GM12878 (cell line): Measurements from ENCODE around the gene CTBP1. TPM values are rescaled to one million over a fixed set of nuclear protein-coding genes. Genes with fewer than 3 reads are reported as not detected.
A peak's percentile ranks its signal among the peaks of the same experiment; 100 is the strongest.

ENCODE experiments used
- ATAC-seq: fragments of 200-7000 bp; cut with Tn5 transposase; 3 replicates; pipeline ENCODE4 v1.9.1; 2020; ENCODE audit warnings: mild to moderate bottlenecking, moderate library complexity
- BruUV-seq: library from RNA; stranded (reverse); fragments of 400-500 nt; replicated peaks from 2 replicates; lab custom pipeline; 2021; lab: Mats Ljungman, UMichigan
- CTCF ChIA-PET: fragments of 300-600 bp; sonication (Branson Sonifier 250); formaldehyde crosslinking; extraction: SDS; loops from one replicate; lab custom pipeline; 2021; ENCODE audit warnings: inconsistent platforms; lab: Yijun Ruan, JAX
- POLR2A ChIA-PET: fragments of 350-600 bp; formaldehyde crosslinking; extraction: SDS; loops from one replicate; lab custom pipeline; 2021; ENCODE audit warnings: inconsistent platforms; lab: Charles Lee
- RAD21 ChIA-PET: fragments of 300-600 bp; sonication (Branson Sonifier 250); formaldehyde crosslinking; loops from one replicate; lab custom pipeline; 2023; ENCODE audit warnings: antibody characterized with exemption; ENCODE audit not compliant: unreplicated experiment; lab: Charles Lee
- SMC1A ChIA-PET: fragments of 300-600 bp; sonication (Branson Sonifier 250); formaldehyde crosslinking; loops from one replicate; lab custom pipeline; 2023; ENCODE audit not compliant: unreplicated experiment, uncharacterized antibody; lab: Charles Lee
- DNase-seq: peaks from one replicate; pipeline ENCODE4 v3.0.0-alpha.2; 2011; ENCODE audit warnings: low read depth, low spot score
- FAIRE-seq: peaks from 3 replicates; lab custom pipeline; 2011; peaks lifted over from hg19 to GRCh38; lab: Jason Lieb, UNC
- H2AFZ ChIP-seq: 2 replicates; pipeline ENCODE4 v1.6.0; 2011; ENCODE audit warnings: low read depth, low read length, control low read depth; ENCODE audit not compliant: control insufficient read depth
- H3K27ac ChIP-seq: 2 replicates; pipeline ENCODE4 v1.5.1; 2011; ENCODE audit warnings: control low read depth; ENCODE audit not compliant: control insufficient read depth, insufficient read depth
- H3K27me3 ChIP-seq, 2 experiments: replicated peaks in 1 of 2; 2 replicates each; pipeline versions ENCODE4 v1.6.0 to v1.6.1; 2011; ENCODE audit warnings: low read length in 1 of 2; ENCODE audit not compliant: control insufficient read depth in 2 of 2, insufficient read depth in 2 of 2
- H3K36me3 ChIP-seq, 2 experiments: 2 replicates each; pipeline ENCODE4 v1.5.1; 2011; ENCODE audit warnings: low read length in 1 of 2; ENCODE audit not compliant: control insufficient read depth in 2 of 2, insufficient read depth in 2 of 2
- H3K4me1 ChIP-seq: 2 replicates; pipeline ENCODE4 v1.6.1; 2011; ENCODE audit warnings: mild to moderate bottlenecking, low read length, moderate library complexity, mixed read lengths; ENCODE audit not compliant: control insufficient read depth, insufficient read depth
- H3K4me2 ChIP-seq: 2 replicates; pipeline ENCODE4 v1.6.0; 2011; ENCODE audit warnings: control low read depth; ENCODE audit not compliant: control insufficient read depth, insufficient read depth
- H3K4me3 ChIP-seq: fragments of 200-600 bp; sonication (generic); 2 replicates; pipeline ENCODE4 v1.5.1; 2016
- H3K79me2 ChIP-seq: 2 replicates; pipeline ENCODE4 v1.6.0; 2011; ENCODE audit warnings: low read length; ENCODE audit not compliant: control insufficient read depth, insufficient read depth
- H3K9ac ChIP-seq: 2 replicates; pipeline ENCODE4 v1.8.0; 2011; ENCODE audit warnings: low read length, control low read depth, mixed read lengths; ENCODE audit not compliant: control insufficient read depth, insufficient read depth
- H3K9me3 ChIP-seq: replicated peaks from 3 replicates; pipeline ENCODE4 v1.5.1; 2011; ENCODE audit warnings: mild to moderate bottlenecking, low read length; ENCODE audit not compliant: control insufficient read depth, insufficient read depth
- H4K20me1 ChIP-seq: 2 replicates; pipeline ENCODE4 v1.6.0; 2011; ENCODE audit not compliant: control insufficient read depth, insufficient read depth
- CTCF ChIP-seq, 3 experiments: IDR thresholded peaks in 2 of 3; conservative IDR thresholded peaks in 1 of 3; 2 replicates each; pipeline ENCODE4 v1.5.1; 2011; ENCODE audit warnings: low read depth in 3 of 3, low read length in 3 of 3, mild to moderate bottlenecking in 3 of 3, control low read depth in 2 of 3, moderate library complexity in 2 of 3, inconsistent platforms in 1 of 3, mixed read lengths in 1 of 3; ENCODE audit not compliant: control insufficient read depth in 2 of 3, insufficient read depth in 1 of 3; ENCODE audit errors: extremely low read depth in 1 of 3
- DPF2 ChIP-seq: fragments of 450-650 bp; IDR thresholded peaks from 2 replicates; pipeline ENCODE4 v1.6.1; 2017; ENCODE audit warnings: mild to moderate bottlenecking
- FOS ChIP-seq: IDR thresholded peaks from 3 replicates; pipeline ENCODE4 v1.6.1; 2011; ENCODE audit warnings: borderline replicate concordance; ENCODE audit not compliant: insufficient read length; ENCODE audit errors: extremely low read depth
- FOXK2 ChIP-seq: fragments of 450-650 bp; IDR thresholded peaks from 2 replicates; pipeline ENCODE4 v1.6.1; 2017; ENCODE audit warnings: mild to moderate bottlenecking, moderate library complexity
- JUND ChIP-seq: IDR thresholded peaks from 2 replicates; pipeline ENCODE4 v1.6.1; 2012; ENCODE audit warnings: low read depth, mild to moderate bottlenecking, low read length, improper control_type of control experiment, moderate library complexity
- KLF5 ChIP-seq: fragments of 450-650 bp; IDR thresholded peaks from 2 replicates; pipeline ENCODE4 v1.6.1; 2014; ENCODE audit warnings: mild to moderate bottlenecking; ENCODE audit not compliant: partially characterized antibody
- LARP7 ChIP-seq: fragments of 450-650 bp; IDR thresholded peaks from 2 replicates; pipeline ENCODE4 v1.6.1; 2017; ENCODE audit warnings: mild to moderate bottlenecking
- MTA2 ChIP-seq: fragments of 450-650 bp; IDR thresholded peaks from 2 replicates; pipeline ENCODE4 v1.6.1; 2016; ENCODE audit warnings: low read depth, mild to moderate bottlenecking, moderate library complexity
- NBN ChIP-seq: fragments of 450-650 bp; IDR thresholded peaks from 2 replicates; pipeline ENCODE4 v1.6.1; 2016
- NFYA ChIP-seq: IDR thresholded peaks from 2 replicates; pipeline ENCODE4 v1.6.1; 2011; ENCODE audit warnings: low read depth, mild to moderate bottlenecking, low read length, improper control_type of control experiment, borderline replicate concordance
- NR2F1 ChIP-seq: fragments of 450-650 bp; conservative IDR thresholded peaks from 2 replicates; pipeline ENCODE4 v1.6.1; 2017; ENCODE audit warnings: mild to moderate bottlenecking
- POLR2A ChIP-seq: IDR thresholded peaks from 2 replicates; pipeline ENCODE4 v1.6.1; 2011; ENCODE audit warnings: low read depth, mild to moderate bottlenecking, low read length
- WGBS: methylation state at CpG from one replicate; pipeline ENCODE4 v1.1.6; 2016; ENCODE audit warnings: low lambda C conversion rate; ENCODE audit not compliant: insufficient replicate concordance, insufficient coverage; ENCODE audit errors: missing lambda C conversion rate; 5-methylcytosine and 5-hydroxymethylcytosine counted together
- in situ Hi-C: fragments of 300-500 bp; cut with MboI; formaldehyde crosslinking; loops from 9 replicates; pipeline ENCODE4 v1.14.3; 2018; ENCODE audit warnings: mixed read lengths
- intact Hi-C: fragments of 100-400 bp; cut with micrococcal nuclease; formaldehyde crosslinking; loops from one replicate; pipeline ENCODE4 v1.14.2; 2022; ENCODE audit not compliant: unreplicated experiment
- polyA plus RNA-seq, 11 experiments: library from polyadenylated mRNA; depleted of rRNA in 4 of 11; unstranded in 6 of 11; stranded (reverse) in 5 of 11; fragments of >200 nt; fragmentation: Nextera tagmentation in 4 of 11; fragmentation: Illumina TruSeq in 1 of 11; extraction: Ambion mirVana in 4 of 11; extraction: Trizol in 1 of 11; gene quantifications; 1 replicate in 1 of 11; 2 replicates in 10 of 11; pipeline versions ENCODE4 v1.2.1 to v1.2.3, GENCODE V29; 2011 to 2016; ENCODE audit warnings: inconsistent platforms in 2 of 11, missing spikeins in 2 of 11, low read depth in 1 of 11
- total RNA-seq, 4 experiments: library from RNA; depleted of rRNA in 3 of 4; stranded (reverse); fragments of >200 nt in 3 of 4; fragmentation: Illumina TruSeq in 1 of 4; extraction: Trizol in 1 of 4; gene quantifications; 2 replicates each; pipeline versions ENCODE4 v1.2.1 to v1.2.3, GENCODE V29; 2013 to 2021
- TF ChIP-seq, protein P1 (sequence below): IDR thresholded peaks from 2 replicates; pipeline ENCODE4 v1.6.1; 2012; ENCODE audit warnings: low read length, inconsistent platforms
- TF ChIP-seq, protein P2 (sequence below): fragments of 450-650 bp; IDR thresholded peaks from 2 replicates; pipeline ENCODE4 v1.6.1; 2017; ENCODE audit warnings: mild to moderate bottlenecking
- TF ChIP-seq, protein P3 (sequence below): fragments of 450-650 bp; IDR thresholded peaks from 2 replicates; pipeline ENCODE4 v1.6.1; 2017; ENCODE audit warnings: mild to moderate bottlenecking, low read depth, inconsistent platforms; ENCODE audit not compliant: poor library complexity, severe bottlenecking

CTBP1 gene
- total and polyA plus RNA-seq, 10 of the 15 experiments (the other 5 are each of a cell fraction or from before 2014, with no cell fraction given): 7.4 to 182 (median 63.1) TPM

GRCh38 chr4:1201851-1202525 lies 46.9 kb downstream of the CTBP1 start:
- Histone ChIP-seq H4K20me1 (no peaks in the 10 kb centered on the region), H3K4me3 (no peak overlapping the region), H2AFZ (no peak overlapping the region; the same call in 1 of the 2 replicates), H3K36me3 (no peaks in the 10 kb centered on the region), H3K27me3 (no peaks in the 10 kb centered on the region), H3K9ac (0 out of 2 replicates have a peak overlapping the region, but pooled peaks have one; percentile 0), H3K9me3 (peaks cover 2% of the 10 kb centered on the region; the same call in 1 of the 3 replicates), H3K4me1 (peaks cover 38% of the 10 kb centered on the region), H3K27ac (peak overlapping the region; percentile 77), H3K4me2 (peak overlapping the region; percentile 64), H3K79me2 (peaks cover 19% of the 10 kb centered on the region)
- POLR2A ChIA-PET: interaction anchor here (0.7 to 4.4 kb wide), 5 partner anchors 15 to 467 kb away, joined by 3 to 26 read pairs (median 4); partner anchors contain the start of gene CTBP1
- WGBS: 31% methylated on average over 26 of the region's 26 CpGs
- BruUV-seq: TSS peak; percentile 67
- RAD21 ChIA-PET: interaction anchor here (0.8 to 3.4 kb wide), 5 partner anchors 13 to 46 kb away, joined by 3 to 17 read pairs (median 14); partner anchors contain the start of gene CTBP1
- FAIRE-seq (peak; percentile 82), ATAC-seq (peak; percentile 57), DNase-seq (peak; percentile 65)
- SMC1A ChIA-PET: interaction anchor here (0.6 to 4.9 kb wide), 7 partner anchors 14 to 66 kb away, joined by 3 to 33 read pairs (median 9); no protein-coding TSS in a partner anchor
- in situ Hi-C loops (no loop called here), intact Hi-C loops (loop anchor here (1.0 to 5.0 kb wide), 5 partner anchors 15 to 65 kb away; partner anchors contain the start of gene CTBP1)
- CTCF ChIA-PET: interaction anchor here (0.6 to 2.8 kb wide), 6 partner anchors 16 to 66 kb away, joined by 3 to 10 read pairs (median 4); no protein-coding TSS in a partner anchor
- no peak for TF ChIP-seq JUND
- no peak for TF ChIP-seq LARP7
- 0 out of 2 replicates have a peak, but pooled peaks have one; percentile 14 for TF ChIP-seq MTA2
- TF ChIP-seq NBN: 0 out of 2 replicates have a peak, but pooled peaks have one; percentile 38
- 0 out of 2 replicates have a peak, but pooled peaks have one; percentile 11 for TF ChIP-seq DPF2
- no peak for TF ChIP-seq CTCF (IDR thresholded peaks at IDR 0.05 in 2 of 3, conservative IDR thresholded peaks at IDR 0.05 in 1 of 3; ENCODE audit: control insufficient read depth in 2 of 3, extremely low read depth in 1 of 3, insufficient read depth in 1 of 3, low read depth in 3 of 3, low read length in 3 of 3)
- TF ChIP-seq, protein P1, sequence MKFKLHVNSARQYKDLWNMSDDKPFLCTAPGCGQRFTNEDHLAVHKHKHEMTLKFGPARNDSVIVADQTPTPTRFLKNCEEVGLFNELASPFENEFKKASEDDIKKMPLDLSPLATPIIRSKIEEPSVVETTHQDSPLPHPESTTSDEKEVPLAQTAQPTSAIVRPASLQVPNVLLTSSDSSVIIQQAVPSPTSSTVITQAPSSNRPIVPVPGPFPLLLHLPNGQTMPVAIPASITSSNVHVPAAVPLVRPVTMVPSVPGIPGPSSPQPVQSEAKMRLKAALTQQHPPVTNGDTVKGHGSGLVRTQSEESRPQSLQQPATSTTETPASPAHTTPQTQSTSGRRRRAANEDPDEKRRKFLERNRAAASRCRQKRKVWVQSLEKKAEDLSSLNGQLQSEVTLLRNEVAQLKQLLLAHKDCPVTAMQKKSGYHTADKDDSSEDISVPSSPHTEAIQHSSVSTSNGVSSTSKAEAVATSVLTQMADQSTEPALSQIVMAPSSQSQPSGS: no peak
- no peak for TF ChIP-seq FOS
- no peak for TF ChIP-seq FOXK2
- TF ChIP-seq KLF5: peak; percentile 3
- no peak for TF ChIP-seq NR2F1
- TF ChIP-seq, protein P2, sequence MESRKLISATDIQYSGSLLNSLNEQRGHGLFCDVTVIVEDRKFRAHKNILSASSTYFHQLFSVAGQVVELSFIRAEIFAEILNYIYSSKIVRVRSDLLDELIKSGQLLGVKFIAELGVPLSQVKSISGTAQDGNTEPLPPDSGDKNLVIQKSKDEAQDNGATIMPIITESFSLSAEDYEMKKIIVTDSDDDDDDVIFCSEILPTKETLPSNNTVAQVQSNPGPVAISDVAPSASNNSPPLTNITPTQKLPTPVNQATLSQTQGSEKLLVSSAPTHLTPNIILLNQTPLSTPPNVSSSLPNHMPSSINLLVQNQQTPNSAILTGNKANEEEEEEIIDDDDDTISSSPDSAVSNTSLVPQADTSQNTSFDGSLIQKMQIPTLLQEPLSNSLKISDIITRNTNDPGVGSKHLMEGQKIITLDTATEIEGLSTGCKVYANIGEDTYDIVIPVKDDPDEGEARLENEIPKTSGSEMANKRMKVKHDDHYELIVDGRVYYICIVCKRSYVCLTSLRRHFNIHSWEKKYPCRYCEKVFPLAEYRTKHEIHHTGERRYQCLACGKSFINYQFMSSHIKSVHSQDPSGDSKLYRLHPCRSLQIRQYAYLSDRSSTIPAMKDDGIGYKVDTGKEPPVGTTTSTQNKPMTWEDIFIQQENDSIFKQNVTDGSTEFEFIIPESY: no peak
- TF ChIP-seq, protein P3, sequence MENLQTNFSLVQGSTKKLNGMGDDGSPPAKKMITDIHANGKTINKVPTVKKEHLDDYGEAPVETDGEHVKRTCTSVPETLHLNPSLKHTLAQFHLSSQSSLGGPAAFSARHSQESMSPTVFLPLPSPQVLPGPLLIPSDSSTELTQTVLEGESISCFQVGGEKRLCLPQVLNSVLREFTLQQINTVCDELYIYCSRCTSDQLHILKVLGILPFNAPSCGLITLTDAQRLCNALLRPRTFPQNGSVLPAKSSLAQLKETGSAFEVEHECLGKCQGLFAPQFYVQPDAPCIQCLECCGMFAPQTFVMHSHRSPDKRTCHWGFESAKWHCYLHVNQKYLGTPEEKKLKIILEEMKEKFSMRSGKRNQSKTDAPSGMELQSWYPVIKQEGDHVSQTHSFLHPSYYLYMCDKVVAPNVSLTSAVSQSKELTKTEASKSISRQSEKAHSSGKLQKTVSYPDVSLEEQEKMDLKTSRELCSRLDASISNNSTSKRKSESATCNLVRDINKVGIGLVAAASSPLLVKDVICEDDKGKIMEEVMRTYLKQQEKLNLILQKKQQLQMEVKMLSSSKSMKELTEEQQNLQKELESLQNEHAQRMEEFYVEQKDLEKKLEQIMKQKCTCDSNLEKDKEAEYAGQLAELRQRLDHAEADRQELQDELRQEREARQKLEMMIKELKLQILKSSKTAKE: no peak
- TF ChIP-seq POLR2A: no peak; the same call in none of the 2 replicates
- no peak for TF ChIP-seq NFYA
